Breast epithelium (tissue), 4 donors: ENCODE data around the gene MYMK. TPM values are rescaled to one million over a fixed set of nuclear protein-coding genes. Genes with fewer than 3 reads are reported as not detected.

Experiments
- DNase-seq, 2 donors: peaks; one replicate each; pipeline ENCODE4 v3.0.0-alpha.2; 2019; ENCODE audit warnings: low spot score in 2 of 2
- H3K27ac ChIP-seq, 2 donors: fragments of 200-600 bp; sonication (generic) in 1 of 2; one replicate each; pipeline ENCODE4 v1.5.1; 2016 to 2019; ENCODE audit warnings: mild to moderate bottlenecking in 1 of 2
- H3K27me3 ChIP-seq, 2 donors: fragments of 200-600 bp; sonication (generic) in 1 of 2; one replicate each; pipeline versions ENCODE4 v1.5.1 to v1.6.0; 2017 to 2019; ENCODE audit warnings: control low read depth in 1 of 2, mild to moderate bottlenecking in 1 of 2
- H3K36me3 ChIP-seq: fragments of 200-600 bp; one replicate; pipeline ENCODE4 v1.5.1; 2019
- H3K4me1 ChIP-seq, 2 donors: fragments of 200-600 bp; sonication (generic); one replicate each; pipeline ENCODE4 v1.5.1; 2016 to 2019; ENCODE audit warnings: control low read depth in 1 of 2
- H3K4me3 ChIP-seq, 3 donors: fragments of 200-600 bp; sonication (generic); 1 replicate in 2 of 3; 2 replicates in 1 of 3; pipeline ENCODE4 v1.5.1; 2016 to 2019; ENCODE audit warnings: mild to moderate bottlenecking in 3 of 3, moderate library complexity in 2 of 3
- H3K9me3 ChIP-seq, 2 donors: fragments of 200-600 bp; sonication (generic) in 1 of 2; one replicate each; pipeline ENCODE4 v1.5.1; 2016 to 2019; ENCODE audit warnings: control low read depth in 1 of 2
- POLR2A ChIP-seq: fragments of 450-650 bp; IDR thresholded peaks from one replicate; pipeline ENCODE4 v1.6.1; 2016; ENCODE audit warnings: antibody characterized with exemption, mild to moderate bottlenecking, moderate library complexity
- POLR2AphosphoS5 ChIP-seq, 3 donors: sonication (generic); formaldehyde crosslinking; IDR thresholded peaks; one replicate each; pipeline ENCODE4 v1.6.1; 2017; ENCODE audit warnings: antibody characterized with exemption in 3 of 3
- intact Hi-C: fragments of 100-400 bp; cut with DNase I; formaldehyde crosslinking; loops from one replicate; pipeline ENCODE4 v1.15.1; 2023; ENCODE audit warnings: low total_unique reads
- total RNA-seq, 3 donors: library from RNA; depleted of rRNA; stranded (reverse); fragments of >200 nt; gene quantifications; one replicate each; pipeline ENCODE4 v1.1.0, GENCODE V29; 2016
- TF ChIP-seq, protein P1 (sequence below), 3 donors: fragments of 450-650 bp; IDR thresholded peaks; one replicate each; pipeline ENCODE4 v1.5.1; 2016 to 2017; ENCODE audit warnings: antibody characterized with exemption in 3 of 3, mild to moderate bottlenecking in 3 of 3, moderate library complexity in 3 of 3

MYMK gene
- total RNA-seq, 3 donors from 2014 or later: not detected

DNA sequence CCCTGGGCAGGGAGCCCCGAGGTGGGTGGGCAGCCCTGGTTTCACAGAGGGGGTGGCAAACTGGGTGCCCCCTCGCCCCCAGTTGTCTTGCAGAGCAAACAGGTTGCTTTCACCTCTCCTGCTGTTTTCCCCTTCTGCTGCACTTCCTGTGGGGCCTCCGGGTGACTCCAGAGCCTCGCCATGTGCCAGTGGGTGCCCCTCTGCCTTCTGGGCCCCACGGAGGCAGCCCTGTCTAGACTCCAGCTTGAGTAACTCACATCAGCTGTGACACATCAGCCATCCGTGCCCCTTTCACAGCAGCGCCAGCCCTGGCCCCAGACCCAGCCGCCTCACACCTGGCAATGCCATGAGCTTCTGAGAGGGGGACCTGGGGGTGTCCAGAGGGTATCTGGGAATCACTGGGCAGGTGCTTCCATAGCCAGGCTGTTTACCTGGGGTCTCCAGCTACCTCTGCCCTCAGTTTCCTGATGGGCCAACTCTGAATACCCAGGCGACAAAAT, 46.7 kb upstream of the MYMK start:
- no peaks in the 10 kb centered on the region for H3K4me1 ChIP-seq
- intact Hi-C loops: no loop called here
- H3K36me3 ChIP-seq: no peaks in the 10 kb centered on the region
- peaks cover 0 to 20% of the 10 kb centered on the region in 2 donors for H3K27me3 ChIP-seq
- no peak overlapping the region for H3K27ac ChIP-seq
- TF ChIP-seq POLR2A (no peak), POLR2AphosphoS5 (IDR thresholded peaks at IDR 0.05) (no peak)
- TF ChIP-seq, protein P1, sequence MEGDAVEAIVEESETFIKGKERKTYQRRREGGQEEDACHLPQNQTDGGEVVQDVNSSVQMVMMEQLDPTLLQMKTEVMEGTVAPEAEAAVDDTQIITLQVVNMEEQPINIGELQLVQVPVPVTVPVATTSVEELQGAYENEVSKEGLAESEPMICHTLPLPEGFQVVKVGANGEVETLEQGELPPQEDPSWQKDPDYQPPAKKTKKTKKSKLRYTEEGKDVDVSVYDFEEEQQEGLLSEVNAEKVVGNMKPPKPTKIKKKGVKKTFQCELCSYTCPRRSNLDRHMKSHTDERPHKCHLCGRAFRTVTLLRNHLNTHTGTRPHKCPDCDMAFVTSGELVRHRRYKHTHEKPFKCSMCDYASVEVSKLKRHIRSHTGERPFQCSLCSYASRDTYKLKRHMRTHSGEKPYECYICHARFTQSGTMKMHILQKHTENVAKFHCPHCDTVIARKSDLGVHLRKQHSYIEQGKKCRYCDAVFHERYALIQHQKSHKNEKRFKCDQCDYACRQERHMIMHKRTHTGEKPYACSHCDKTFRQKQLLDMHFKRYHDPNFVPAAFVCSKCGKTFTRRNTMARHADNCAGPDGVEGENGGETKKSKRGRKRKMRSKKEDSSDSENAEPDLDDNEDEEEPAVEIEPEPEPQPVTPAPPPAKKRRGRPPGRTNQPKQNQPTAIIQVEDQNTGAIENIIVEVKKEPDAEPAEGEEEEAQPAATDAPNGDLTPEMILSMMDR (IDR thresholded peaks at IDR 0.05): no peak
- no peaks in the 10 kb centered on the region for H3K9me3 ChIP-seq
- DNase-seq: no peak
- no peak overlapping the region for H3K4me3 ChIP-seq

DNA sequence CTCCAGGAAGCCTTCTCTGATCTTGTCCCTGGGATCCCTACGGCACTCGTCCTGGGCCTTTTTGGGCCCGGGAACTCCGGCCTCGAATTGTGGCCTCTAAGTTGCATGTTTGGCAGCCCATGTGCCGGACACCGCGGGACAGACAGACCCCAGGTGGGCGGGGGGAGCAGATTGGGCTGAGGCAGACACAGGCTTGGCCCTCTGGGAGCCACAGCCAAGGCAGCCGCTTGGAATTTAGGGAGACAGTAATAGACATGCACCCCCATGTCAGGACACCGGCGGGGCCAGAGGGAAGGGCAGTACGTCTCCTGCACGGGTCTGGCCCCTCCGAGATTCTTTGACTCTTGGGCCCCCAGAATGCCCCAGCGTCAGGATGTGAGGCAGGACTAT, 45.9 kb upstream of the MYMK start:
- peaks cover 0 to 16% of the 10 kb centered on the region in 2 donors for H3K27me3 ChIP-seq
- no peaks in the 10 kb centered on the region for H3K4me1 ChIP-seq
- no peak for DNase-seq
- H3K4me3 ChIP-seq: no peak overlapping the region
- no peak for TF ChIP-seq POLR2AphosphoS5 (IDR thresholded peaks at IDR 0.05)
- TF ChIP-seq, protein P1 (IDR thresholded peaks at IDR 0.05): no peak
- TF ChIP-seq POLR2A: no peak
- intact Hi-C loops: no loop called here
- H3K27ac ChIP-seq: no peak overlapping the region
- no peaks in the 10 kb centered on the region for H3K36me3 ChIP-seq
- no peaks in the 10 kb centered on the region for H3K9me3 ChIP-seq

DNA sequence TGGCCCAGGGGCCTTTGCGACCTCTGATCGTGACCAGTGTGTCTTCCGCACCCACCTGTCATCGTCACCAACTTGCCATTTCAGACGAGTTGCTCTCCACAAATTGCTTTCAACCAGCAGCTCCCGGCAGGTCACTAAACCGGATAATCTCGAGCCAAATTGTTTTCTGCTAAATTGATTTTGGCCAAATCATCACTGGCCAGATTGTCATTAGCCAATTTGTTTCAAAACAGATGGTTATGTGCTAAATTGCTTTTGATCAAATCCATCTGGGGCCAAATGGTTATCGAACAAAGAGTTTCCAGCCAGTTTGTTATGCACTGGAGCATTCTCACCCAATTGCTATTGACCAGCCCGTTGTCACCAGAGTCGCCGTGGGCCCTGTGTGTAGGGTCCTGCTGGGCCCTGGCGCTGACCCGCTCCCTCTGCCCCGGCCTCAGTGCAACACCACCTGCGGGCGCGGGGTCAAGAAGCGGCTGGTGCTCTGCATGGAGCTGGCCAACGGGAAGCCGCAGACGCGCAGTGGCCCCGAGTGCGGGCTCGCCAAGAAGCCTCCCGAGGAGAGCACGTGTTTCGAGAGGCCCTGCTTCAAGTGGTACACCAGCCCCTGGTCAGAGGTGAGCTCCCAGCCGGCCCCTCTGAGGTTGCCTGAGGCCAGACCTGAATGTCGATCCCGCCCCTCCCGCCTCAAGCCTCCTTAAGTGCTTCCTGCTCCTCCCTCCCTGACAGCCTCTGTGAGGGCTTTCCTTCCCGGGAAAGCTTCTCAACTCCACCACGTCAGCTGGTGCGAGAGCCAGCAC, 45.3 kb upstream of the MYMK start:
- no peak overlapping the region for H3K4me3 ChIP-seq

DNA sequence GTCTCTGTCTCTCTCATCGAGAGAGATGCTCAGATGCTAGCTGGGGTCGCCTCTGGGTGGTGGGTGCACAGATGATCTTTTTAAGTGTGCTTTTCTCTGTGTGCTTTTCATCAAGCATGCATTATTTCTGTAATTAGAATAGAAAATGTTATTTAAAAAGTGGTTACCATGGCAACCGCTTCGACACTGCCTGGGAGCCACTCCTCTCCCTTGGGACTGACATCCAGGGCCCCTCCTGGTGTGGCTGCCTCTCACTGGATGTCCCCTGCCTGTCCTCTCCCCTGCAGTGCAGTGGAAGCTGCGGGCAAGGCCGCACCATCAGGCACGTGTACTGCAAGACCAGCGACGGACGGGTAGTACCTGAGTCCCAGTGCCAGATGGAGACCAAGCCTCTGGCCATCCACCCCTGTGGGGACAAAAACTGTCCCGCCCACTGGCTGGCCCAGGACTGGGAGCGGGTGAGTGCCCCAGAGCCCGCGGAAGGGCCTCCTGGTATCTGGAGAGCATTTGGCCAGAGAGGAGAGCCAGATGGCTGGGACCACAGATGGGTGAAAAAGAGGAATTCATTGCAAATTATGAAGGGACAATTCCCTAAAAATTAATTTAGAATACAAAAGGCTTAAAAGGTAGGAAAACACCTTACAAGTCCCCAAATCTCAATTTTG, 44.5 kb upstream of the MYMK start:
- DNase-seq: no peak
- intact Hi-C loops: no loop called here
- no peak for TF ChIP-seq POLR2A
- TF ChIP-seq POLR2AphosphoS5 (IDR thresholded peaks at IDR 0.05): no peak
- TF ChIP-seq, protein P1 (IDR thresholded peaks at IDR 0.05): no peak
- H3K27me3 ChIP-seq: peaks cover 0 to 16% of the 10 kb centered on the region in 2 donors
- no peaks in the 10 kb centered on the region for H3K4me1 ChIP-seq
- no peak overlapping the region for H3K27ac ChIP-seq
- no peak overlapping the region for H3K4me3 ChIP-seq
- no peaks in the 10 kb centered on the region for H3K9me3 ChIP-seq
- no peaks in the 10 kb centered on the region for H3K36me3 ChIP-seq

More for the DNA sequence above, 45.3 kb upstream of the MYMK start:
- H3K4me1 ChIP-seq: no peaks in the 10 kb centered on the region
- peaks cover 0 to 16% of the 10 kb centered on the region in 2 donors for H3K27me3 ChIP-seq
- no peak overlapping the region for H3K27ac ChIP-seq
- H3K36me3 ChIP-seq: no peaks in the 10 kb centered on the region
- intact Hi-C loops: no loop called here
- TF ChIP-seq POLR2AphosphoS5 (IDR thresholded peaks at IDR 0.05): no peak
- no peak for TF ChIP-seq POLR2A
- TF ChIP-seq, protein P1 (IDR thresholded peaks at IDR 0.05): no peak
- DNase-seq: no peak
- no peaks in the 10 kb centered on the region for H3K9me3 ChIP-seq

DNA sequence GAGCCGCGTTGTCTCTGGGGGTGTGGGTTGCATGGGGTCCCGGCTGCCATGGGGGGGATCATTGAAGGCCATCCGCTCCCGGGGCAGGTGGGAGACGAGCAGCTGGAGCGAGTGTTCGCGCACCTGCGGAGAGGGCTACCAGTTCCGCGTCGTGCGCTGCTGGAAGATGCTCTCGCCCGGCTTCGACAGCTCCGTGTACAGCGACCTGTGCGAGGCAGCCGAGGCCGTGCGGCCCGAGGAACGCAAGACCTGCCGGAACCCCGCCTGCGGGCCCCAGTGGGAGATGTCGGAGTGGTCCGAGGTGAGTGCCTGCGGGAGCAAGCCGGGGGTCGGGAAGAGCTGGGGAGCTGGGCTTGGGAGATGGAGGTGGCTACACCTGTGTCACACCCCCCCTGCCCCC, 43.4 kb upstream of the MYMK start:
- no peak overlapping the region for H3K27ac ChIP-seq
- DNase-seq: no peak
- no peak overlapping the region for H3K4me3 ChIP-seq
- intact Hi-C loops: no loop called here
- peaks cover 3 to 4% of the 10 kb centered on the region in 2 donors for H3K4me1 ChIP-seq
- TF ChIP-seq, protein P1 (IDR thresholded peaks at IDR 0.05): no peak
- TF ChIP-seq POLR2AphosphoS5 (IDR thresholded peaks at IDR 0.05) (no peak), POLR2A (no peak)
- no peaks in the 10 kb centered on the region for H3K9me3 ChIP-seq
- H3K36me3 ChIP-seq: no peaks in the 10 kb centered on the region
- peaks cover 3 to 11% of the 10 kb centered on the region in 2 donors for H3K27me3 ChIP-seq
